HG03135 (cell line): ENCODE results near the gene COX18.
A peak's percentile ranks its signal among the peaks of the same experiment; 100 is the strongest.

Source experiments
- ATAC-seq: cut with Tn5 transposase; IDR thresholded peaks from one replicate; pipeline ENCODE4 v1.9.1; 2021; ENCODE audit warnings: mild to moderate bottlenecking, moderate library complexity; ENCODE audit not compliant: unreplicated experiment

The COX18 gene

GRCh38 chr4:73069338-73070073, at the start of gene COX18:
TSS of gene COX18 (minus strand) at chr4:73069716. CDS start at chr4:73069649, 67 bp downstream.
- peak; percentile 80 for ATAC-seq

GRCh38 chr4:73109493-73109892, 40.0 kb upstream of the COX18 start:
- ATAC-seq: no peak

- no peak for ATAC-seq
These were observed 35.2 kb upstream of the COX18 start for GRCh38 chr4:73104695-73105094.

- ATAC-seq: no peak
These were observed 34.4 kb upstream of the COX18 start for GRCh38 chr4:73103799-73104503.

- ATAC-seq: no peak
These were observed 29.6 kb upstream of the COX18 start for GRCh38 chr4:73099143-73099542.

GRCh38 chr4:73098713-73099112, 29.2 kb upstream of the COX18 start:
- no peak for ATAC-seq

GRCh38 chr4:73098016-73098415, 28.5 kb upstream of the COX18 start:
- ATAC-seq: no peak

GRCh38 chr4:73092868-73093267, 23.4 kb upstream of the COX18 start:
- no peak for ATAC-seq

- no peak for ATAC-seq
These were observed 21.2 kb upstream of the COX18 start for GRCh38 chr4:73090738-73091137.

GRCh38 chr4:73087871-73088270, 18.4 kb upstream of the COX18 start:
- no peak for ATAC-seq

- ATAC-seq: no peak
These were observed 16.8 kb upstream of the COX18 start for GRCh38 chr4:73086095-73086868.

- no peak for ATAC-seq
These were observed 11.3 kb upstream of the COX18 start for GRCh38 chr4:73080789-73081188.

GRCh38 chr4:73075832-73076231, 6.3 kb upstream of the COX18 start:
- no peak for ATAC-seq

- ATAC-seq: peak; percentile 14
These were observed 516 bp upstream of the COX18 start for GRCh38 chr4:73070074-73070390.

- ATAC-seq: peak; percentile 4
These were observed 802 bp downstream of the COX18 start for GRCh38 chr4:73068491-73069337.

- no peak for ATAC-seq
These were observed 1.5 kb downstream of the COX18 start for GRCh38 chr4:73067971-73068394.

- no peak for ATAC-seq
These were observed 2.6 kb downstream of the COX18 start for GRCh38 chr4:73066928-73067327.

- ATAC-seq: no peak
These were observed 3.1 kb downstream of the COX18 start for GRCh38 chr4:73066445-73066844.

- no peak for ATAC-seq
These were observed 5.0 kb downstream of the COX18 start for GRCh38 chr4:73064536-73064935.

- peak; percentile 63 for ATAC-seq
These were observed 14.1 kb downstream of the COX18 start for GRCh38 chr4:73055241-73055897.
